Measurements from ENCODE around the gene CHST8. TPM values are rescaled to one million over a fixed set of nuclear protein-coding genes. Genes with fewer than 3 reads are reported as not detected.

CHST8 gene
- total RNA-seq (under 1 TPM in 7 of 10 donors, not detected in 3; 0.14 to 0.50 (median 0.22) TPM), polyA plus RNA-seq (under 1 TPM; 0.13 to 0.37 TPM)
- long read RNA-seq, donor 1, result 0 reads
- long read RNA-seq, donor 2, result 0 reads
- long read RNA-seq, donor 3, result 0 reads

DNA sequence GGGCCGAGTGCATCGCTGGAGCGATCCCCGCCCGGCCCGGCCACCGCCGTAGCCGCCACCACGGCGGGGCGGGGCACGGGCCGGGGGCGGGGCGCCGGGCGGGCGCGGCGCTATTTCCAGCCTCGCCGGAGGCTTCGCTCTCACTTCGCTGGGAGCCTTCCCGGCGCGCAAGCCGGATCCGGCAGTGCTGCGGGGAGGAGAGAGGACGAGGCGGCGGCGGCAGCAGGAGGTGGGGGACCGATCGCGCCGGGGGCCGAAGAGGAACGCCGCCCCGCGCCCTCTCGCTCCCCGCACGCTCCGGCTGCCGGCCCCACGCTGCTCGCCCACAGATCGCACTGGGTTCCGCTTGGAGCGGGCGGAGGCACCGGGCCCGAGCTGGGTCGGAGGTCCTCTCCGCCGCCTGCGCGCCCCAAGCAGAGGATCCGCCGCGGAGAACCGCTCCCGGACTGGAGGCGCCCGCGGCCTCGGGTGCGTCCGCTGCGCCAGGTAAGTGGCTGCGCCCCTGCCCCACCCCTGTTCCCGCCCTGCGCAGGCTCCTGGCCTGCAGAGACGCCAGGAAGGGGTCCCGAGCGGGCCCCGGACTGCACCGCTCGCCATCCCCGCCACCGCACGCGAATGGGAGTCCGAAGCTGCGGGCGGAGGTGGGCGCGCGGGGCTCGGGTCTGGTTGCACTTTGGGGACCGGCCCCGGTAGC, at the start of gene CHST8:
Gene CHST8, plus strand, starts transcription at position 143 of the 694 bp plus-strand sequence. CDS start 67,309 bp downstream, outside the sequence.
- Histone ChIP-seq H3K27ac (no peak within 1 kb of the TSS), H3K36me3 (no peaks in the 10 kb centered on the region), H3K27me3 (peaks cover 22 to 91% (median 77%) of the 10 kb centered on the region in 7 donors), H3K9me3 (no peaks in the 10 kb centered on the region), H3K4me3 (peak within 1 kb of the TSS; percentile 21 to 63 (median 54)), H3K4me1 (peaks cover 0 to 19% (median 15%) of the 10 kb centered on the region in 9 donors)
- peak; percentile 57 to 88 (median 74) for ATAC-seq
- WGBS, 2 donors, result 1% methylated on average over 73 to 96 of the region's 96 CpGs
- peak; percentile 45 to 57 for DNase-seq
- intact Hi-C loops (cut with DNase I), result no loop called here
- no peak for TF ChIP-seq CTCF (IDR thresholded peaks at IDR 0.05)

DNA sequence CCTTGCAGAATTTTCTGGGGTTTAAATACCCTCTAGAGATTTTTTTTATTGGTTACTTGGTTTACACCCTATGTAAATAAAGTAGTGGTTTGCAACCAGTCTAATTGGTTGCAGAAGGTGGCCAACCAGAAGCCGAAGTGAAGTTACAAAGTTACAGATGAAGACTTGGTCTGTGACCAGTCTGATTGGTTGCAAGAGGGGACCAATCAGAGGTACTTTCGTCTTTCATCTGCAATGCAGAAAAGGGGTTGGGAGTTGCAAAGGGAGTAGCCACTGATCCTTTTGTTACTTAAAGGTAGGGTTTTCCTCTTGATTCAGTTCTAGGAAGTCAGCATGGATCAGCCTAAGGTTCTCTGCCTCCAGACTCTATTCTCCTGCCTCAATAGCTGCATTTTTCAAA, 48.8 kb upstream of the CHST8 start:
- Histone ChIP-seq H3K4me1 (no peaks in the 10 kb centered on the region), H3K27me3 (peaks cover 0 to 51% (median 20%) of the 10 kb centered on the region in 7 donors), H3K36me3 (no peaks in the 10 kb centered on the region), H3K27ac (no peak overlapping the region), H3K9me3 (peaks cover 0 to 24% (median 5%) of the 10 kb centered on the region in 11 donors), H3K4me3 (no peak overlapping the region)
- 41 to 79% methylated on average over 2 of the region's 2 CpGs for WGBS, 2 donors
- no peak for ATAC-seq
- intact Hi-C loops (cut with DNase I), result no loop called here
- no peak for TF ChIP-seq CTCF (IDR thresholded peaks at IDR 0.05)
- no peak for DNase-seq

DNA sequence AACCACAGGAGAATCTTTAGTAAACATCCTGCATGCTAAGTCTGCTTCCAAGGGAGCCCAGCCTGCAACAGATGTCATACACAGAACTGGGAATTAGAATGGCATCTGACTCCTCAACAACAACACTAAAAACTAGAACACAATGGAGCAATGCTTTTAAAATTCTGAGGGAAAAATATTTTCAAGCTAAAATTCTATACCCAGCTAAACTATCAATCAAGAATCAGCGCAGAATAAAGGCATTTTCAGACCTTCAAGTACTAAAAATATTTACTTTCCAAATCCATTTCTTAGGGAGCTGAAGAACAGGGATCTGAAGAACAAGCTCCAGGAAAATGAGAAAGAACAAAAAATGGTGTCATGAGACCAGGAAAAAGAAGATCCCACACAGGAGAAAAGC, 46.9 kb upstream of the CHST8 start:
- H3K4me1 ChIP-seq, result no peaks in the 10 kb centered on the region
- no peaks in the 10 kb centered on the region for H3K36me3 ChIP-seq
- H3K27ac ChIP-seq, result no peak overlapping the region
- H3K4me3 ChIP-seq, result no peak overlapping the region
- DNase-seq (no peak), ATAC-seq (no peak)
- intact Hi-C loops (cut with DNase I), result no loop called here
- H3K9me3 ChIP-seq, result peaks cover 0 to 24% (median 5%) of the 10 kb centered on the region in 11 donors
- 78 to 86% methylated on average over 1 of the region's 1 CpG for WGBS, 2 donors
- no peak for TF ChIP-seq CTCF (IDR thresholded peaks at IDR 0.05)
- peaks cover 0 to 47% (median 9%) of the 10 kb centered on the region in 7 donors for H3K27me3 ChIP-seq

DNA sequence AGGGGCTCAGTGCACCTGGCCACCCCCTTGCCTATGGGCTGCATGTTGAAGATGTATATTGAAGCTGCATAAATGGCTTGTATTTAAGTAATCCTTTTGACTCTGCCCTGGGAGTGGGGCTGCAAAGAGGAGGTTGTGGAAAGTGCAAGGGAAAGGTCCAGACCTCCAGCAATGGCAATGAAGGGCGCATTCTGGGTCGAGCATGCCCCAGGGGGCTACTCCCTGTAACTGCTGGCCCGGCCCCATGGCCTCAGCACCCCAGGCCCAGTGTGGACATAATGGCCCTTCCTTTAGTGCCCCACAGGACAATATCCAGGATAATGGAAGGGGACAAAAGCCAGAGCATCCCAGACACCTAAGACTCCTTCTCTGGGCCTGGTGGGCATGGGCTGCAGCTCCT, 43.1 kb upstream of the CHST8 start:
- Histone ChIP-seq H3K4me3 (no peak overlapping the region), H3K36me3 (no peaks in the 10 kb centered on the region), H3K27me3 (peaks cover 0 to 32% (median 6%) of the 10 kb centered on the region in 7 donors), H3K9me3 (peaks cover 0 to 24% (median 5%) of the 10 kb centered on the region in 11 donors), H3K27ac (no peak overlapping the region), H3K4me1 (no peaks in the 10 kb centered on the region)
- ATAC-seq, result no peak
- no peak for TF ChIP-seq CTCF (IDR thresholded peaks at IDR 0.05)
- WGBS, 2 donors, result 62 to 67% methylated on average over 3 of the region's 3 CpGs
- DNase-seq, result no peak
- intact Hi-C loops (cut with DNase I), result no loop called here

Measured in heart right ventricle (tissue), 16 donors.